HCT116 (cell line): Measurements from ENCODE around the gene GRIN3B.

Experiments used
- EZH2 ChIP-seq: fragments of 200-600 bp; sonication (generic); IDR thresholded peaks from 2 replicates; pipeline ENCODE4 v1.6.1; 2017; ENCODE audit warnings: antibody characterized with exemption, mixed run types
- POLR2AphosphoS5 ChIP-seq: IDR thresholded peaks from 2 replicates; pipeline ENCODE4 v1.6.1; 2011; ENCODE audit warnings: mild to moderate bottlenecking, low read depth, low read length, moderate library complexity
- RAD21 ChIP-seq: IDR thresholded peaks from 2 replicates; pipeline ENCODE4 v1.6.1; 2012; ENCODE audit warnings: low read depth, mild to moderate bottlenecking
- SIN3A ChIP-seq: IDR thresholded peaks from 2 replicates; pipeline ENCODE4 v1.6.1; 2012; ENCODE audit warnings: low read depth
- TF ChIP-seq, protein P1 (sequence below), 3 experiments: fragments of 200-600 bp in 1 of 3; sonication (generic) in 1 of 3; IDR thresholded peaks in 2 of 3; conservative IDR thresholded peaks in 1 of 3; 2 replicates each; pipeline ENCODE4 v1.5.1; 2012 to 2017; ENCODE audit warnings: low read depth in 2 of 3, low read length in 2 of 3, antibody characterized with exemption in 1 of 3, borderline replicate concordance in 1 of 3, control low read depth in 1 of 3, mild to moderate bottlenecking in 1 of 3, mixed read lengths in 1 of 3, mixed run types in 1 of 3, moderate library complexity in 1 of 3; ENCODE audit not compliant: insufficient read depth in 1 of 3
- TF ChIP-seq, protein P2 (sequence below): IDR thresholded peaks from 2 replicates; pipeline ENCODE4 v1.6.1; 2012; ENCODE audit warnings: low read depth

- TF ChIP-seq, protein P1, sequence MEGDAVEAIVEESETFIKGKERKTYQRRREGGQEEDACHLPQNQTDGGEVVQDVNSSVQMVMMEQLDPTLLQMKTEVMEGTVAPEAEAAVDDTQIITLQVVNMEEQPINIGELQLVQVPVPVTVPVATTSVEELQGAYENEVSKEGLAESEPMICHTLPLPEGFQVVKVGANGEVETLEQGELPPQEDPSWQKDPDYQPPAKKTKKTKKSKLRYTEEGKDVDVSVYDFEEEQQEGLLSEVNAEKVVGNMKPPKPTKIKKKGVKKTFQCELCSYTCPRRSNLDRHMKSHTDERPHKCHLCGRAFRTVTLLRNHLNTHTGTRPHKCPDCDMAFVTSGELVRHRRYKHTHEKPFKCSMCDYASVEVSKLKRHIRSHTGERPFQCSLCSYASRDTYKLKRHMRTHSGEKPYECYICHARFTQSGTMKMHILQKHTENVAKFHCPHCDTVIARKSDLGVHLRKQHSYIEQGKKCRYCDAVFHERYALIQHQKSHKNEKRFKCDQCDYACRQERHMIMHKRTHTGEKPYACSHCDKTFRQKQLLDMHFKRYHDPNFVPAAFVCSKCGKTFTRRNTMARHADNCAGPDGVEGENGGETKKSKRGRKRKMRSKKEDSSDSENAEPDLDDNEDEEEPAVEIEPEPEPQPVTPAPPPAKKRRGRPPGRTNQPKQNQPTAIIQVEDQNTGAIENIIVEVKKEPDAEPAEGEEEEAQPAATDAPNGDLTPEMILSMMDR (IDR thresholded peaks at IDR 0.05 in 2 of 3, conservative IDR thresholded peaks at IDR 0.05 in 1 of 3; ENCODE audit: borderline replicate concordance in 1 of 3, insufficient read depth in 1 of 3, low read depth in 2 of 3, low read length in 2 of 3), result no peak
- no peak for TF ChIP-seq POLR2AphosphoS5
- TF ChIP-seq RAD21, result no peak
- TF ChIP-seq, protein P2, sequence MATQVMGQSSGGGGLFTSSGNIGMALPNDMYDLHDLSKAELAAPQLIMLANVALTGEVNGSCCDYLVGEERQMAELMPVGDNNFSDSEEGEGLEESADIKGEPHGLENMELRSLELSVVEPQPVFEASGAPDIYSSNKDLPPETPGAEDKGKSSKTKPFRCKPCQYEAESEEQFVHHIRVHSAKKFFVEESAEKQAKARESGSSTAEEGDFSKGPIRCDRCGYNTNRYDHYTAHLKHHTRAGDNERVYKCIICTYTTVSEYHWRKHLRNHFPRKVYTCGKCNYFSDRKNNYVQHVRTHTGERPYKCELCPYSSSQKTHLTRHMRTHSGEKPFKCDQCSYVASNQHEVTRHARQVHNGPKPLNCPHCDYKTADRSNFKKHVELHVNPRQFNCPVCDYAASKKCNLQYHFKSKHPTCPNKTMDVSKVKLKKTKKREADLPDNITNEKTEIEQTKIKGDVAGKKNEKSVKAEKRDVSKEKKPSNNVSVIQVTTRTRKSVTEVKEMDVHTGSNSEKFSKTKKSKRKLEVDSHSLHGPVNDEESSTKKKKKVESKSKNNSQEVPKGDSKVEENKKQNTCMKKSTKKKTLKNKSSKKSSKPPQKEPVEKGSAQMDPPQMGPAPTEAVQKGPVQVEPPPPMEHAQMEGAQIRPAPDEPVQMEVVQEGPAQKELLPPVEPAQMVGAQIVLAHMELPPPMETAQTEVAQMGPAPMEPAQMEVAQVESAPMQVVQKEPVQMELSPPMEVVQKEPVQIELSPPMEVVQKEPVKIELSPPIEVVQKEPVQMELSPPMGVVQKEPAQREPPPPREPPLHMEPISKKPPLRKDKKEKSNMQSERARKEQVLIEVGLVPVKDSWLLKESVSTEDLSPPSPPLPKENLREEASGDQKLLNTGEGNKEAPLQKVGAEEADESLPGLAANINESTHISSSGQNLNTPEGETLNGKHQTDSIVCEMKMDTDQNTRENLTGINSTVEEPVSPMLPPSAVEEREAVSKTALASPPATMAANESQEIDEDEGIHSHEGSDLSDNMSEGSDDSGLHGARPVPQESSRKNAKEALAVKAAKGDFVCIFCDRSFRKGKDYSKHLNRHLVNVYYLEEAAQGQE, result no peak
- TF ChIP-seq EZH2, result no peak
- TF ChIP-seq SIN3A, result no peak
These were observed 54.1 kb downstream of the GRIN3B start for GRCh38 chr19:1054102-1055027.
